Coronary artery (tissue), 2 donors: ENCODE measurements around the gene PTPRM.
"Not testable (repeated sequence)": the region's sequence is repeated elsewhere in the genome, so short reads cannot be mapped to it uniquely, and the experiment has no call there.

Experiments used
- DNase-seq: peaks from one replicate; pipeline ENCODE4 v3.0.0-alpha.2; 2017; ENCODE audit warnings: low spot score
- H3K27ac ChIP-seq, 2 donors: fragments of 200-600 bp; sonication (generic); one replicate each; pipeline ENCODE4 v1.5.1; 2016 to 2019
- H3K4me3 ChIP-seq: fragments of 200-600 bp; sonication (generic); 2 replicates; pipeline ENCODE4 v1.5.1; 2016; ENCODE audit warnings: mild to moderate bottlenecking, moderate library complexity
- TF ChIP-seq, protein P1 (sequence below): fragments of 200-600 bp; sonication (generic); IDR thresholded peaks from one replicate; pipeline ENCODE4 v1.5.1; 2019; ENCODE audit warnings: antibody characterized with exemption

Gene PTPRM

DNA sequence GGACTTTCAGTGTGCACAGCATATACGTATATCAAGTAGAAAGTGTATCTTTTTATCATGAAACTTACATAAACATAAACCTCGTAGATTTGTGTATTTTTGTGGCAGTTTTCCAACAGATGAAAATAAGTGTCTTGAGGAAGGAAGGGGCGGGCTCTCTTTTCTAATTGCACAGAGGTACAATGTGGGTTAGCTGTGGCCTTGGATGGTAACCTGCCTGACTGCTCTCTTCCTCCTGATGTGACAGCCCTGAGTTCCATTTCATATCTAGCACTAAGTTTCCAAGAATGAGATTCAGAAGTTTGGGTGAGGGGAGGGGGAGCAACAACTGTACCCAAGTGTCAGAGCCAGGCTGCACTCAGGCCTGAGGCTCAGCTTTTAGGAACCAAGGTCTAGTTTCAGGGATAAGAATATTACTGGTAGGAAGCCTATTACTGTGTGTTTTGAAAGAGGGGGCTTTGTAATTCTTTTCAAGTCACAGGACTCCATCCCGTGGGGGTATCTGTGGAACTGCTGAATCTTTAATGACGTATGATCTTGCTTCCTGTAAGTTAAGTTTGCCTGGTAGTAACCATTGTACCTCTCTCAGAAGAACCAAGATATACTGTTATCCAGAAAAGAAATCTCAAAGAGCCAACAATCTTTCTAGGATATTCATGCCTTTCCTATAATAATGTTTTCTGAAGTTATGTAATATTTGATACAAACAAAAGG, 483.7 kb downstream of the PTPRM start:
- no peak for DNase-seq
- H3K27ac ChIP-seq = no peak overlapping the region
- no peak overlapping the region for H3K4me3 ChIP-seq
- TF ChIP-seq, protein P1, sequence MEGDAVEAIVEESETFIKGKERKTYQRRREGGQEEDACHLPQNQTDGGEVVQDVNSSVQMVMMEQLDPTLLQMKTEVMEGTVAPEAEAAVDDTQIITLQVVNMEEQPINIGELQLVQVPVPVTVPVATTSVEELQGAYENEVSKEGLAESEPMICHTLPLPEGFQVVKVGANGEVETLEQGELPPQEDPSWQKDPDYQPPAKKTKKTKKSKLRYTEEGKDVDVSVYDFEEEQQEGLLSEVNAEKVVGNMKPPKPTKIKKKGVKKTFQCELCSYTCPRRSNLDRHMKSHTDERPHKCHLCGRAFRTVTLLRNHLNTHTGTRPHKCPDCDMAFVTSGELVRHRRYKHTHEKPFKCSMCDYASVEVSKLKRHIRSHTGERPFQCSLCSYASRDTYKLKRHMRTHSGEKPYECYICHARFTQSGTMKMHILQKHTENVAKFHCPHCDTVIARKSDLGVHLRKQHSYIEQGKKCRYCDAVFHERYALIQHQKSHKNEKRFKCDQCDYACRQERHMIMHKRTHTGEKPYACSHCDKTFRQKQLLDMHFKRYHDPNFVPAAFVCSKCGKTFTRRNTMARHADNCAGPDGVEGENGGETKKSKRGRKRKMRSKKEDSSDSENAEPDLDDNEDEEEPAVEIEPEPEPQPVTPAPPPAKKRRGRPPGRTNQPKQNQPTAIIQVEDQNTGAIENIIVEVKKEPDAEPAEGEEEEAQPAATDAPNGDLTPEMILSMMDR = no peak

DNA sequence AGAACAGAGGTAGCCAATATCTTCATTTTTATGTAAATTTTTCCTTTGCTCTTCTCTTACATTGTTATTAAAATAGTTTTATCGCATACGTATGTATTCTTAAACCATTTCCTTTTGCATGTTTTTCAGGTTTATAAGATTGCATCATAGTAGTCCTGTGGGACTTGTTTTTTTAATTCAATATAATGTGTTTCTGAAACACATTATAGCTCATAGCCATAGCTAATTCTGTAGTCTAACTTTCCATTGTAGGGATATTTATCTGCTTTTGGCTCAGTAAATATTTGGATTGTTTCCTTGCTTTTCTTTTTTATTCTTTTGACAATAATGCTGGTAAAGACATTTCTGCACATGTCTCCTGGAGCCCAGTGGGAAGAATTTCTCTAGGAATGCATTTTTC, 484.3 kb downstream of the PTPRM start:
- H3K4me3 ChIP-seq = no peak overlapping the region
- no peak for DNase-seq
- H3K27ac ChIP-seq = no peak overlapping the region
- TF ChIP-seq, protein P1 = no peak

GRCh38 chr18:8052237-8052701, 485.2 kb downstream of the PTPRM start:
- no peak overlapping the region for H3K4me3 ChIP-seq
- TF ChIP-seq, protein P1 = no peak
- no peak for DNase-seq
- no peak overlapping the region for H3K27ac ChIP-seq

- no peak for DNase-seq
- Histone ChIP-seq H3K4me3 (no peak overlapping the region), H3K27ac (no peak overlapping the region)
- TF ChIP-seq, protein P1 = no peak
Observed at GRCh38 chr18:8056723-8057122, 489.6 kb downstream of the PTPRM start.

DNA sequence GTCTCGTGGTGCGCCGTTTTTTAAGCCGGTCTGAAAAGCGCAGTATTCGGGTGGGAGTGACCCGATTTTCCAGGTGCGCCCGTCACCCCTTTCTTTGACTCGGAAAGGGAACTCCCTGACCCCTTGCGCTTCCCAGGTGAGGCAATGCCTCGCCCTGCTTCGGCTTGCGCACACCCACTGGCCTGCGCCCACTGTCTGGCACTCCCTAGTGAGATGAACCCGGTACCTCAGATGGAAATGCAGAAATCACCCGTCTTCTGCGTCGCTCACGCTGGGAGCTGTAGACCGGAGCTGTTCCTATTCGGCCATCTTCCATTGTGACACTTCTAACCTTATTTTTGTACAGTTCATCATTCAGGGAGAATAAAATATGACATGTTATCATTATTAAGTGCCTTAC, 496.0 kb downstream of the PTPRM start:
- not testable (repeated sequence) for H3K4me3 ChIP-seq, H3K27ac ChIP-seq, DNase-seq

DNA sequence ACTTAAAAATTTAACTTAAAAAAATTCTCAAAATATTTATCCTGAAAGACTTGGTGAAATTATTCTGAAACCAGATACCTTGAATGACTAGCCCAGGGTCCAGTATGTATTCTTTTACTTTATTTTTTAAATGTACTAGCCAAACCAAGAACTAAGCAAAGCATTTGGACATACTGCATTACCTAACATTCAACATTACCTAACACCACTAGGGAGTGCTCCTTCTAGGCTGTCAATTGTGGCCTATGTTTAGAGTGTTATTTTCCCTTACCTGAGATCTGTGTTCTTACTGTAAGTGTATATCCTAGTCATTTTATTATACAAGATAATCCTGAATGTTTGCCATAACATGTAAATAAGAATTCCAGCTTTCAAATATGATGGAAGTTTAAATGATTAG, 496.6 kb downstream of the PTPRM start:
- DNase-seq = no peak
- TF ChIP-seq, protein P1 = no peak
- Histone ChIP-seq H3K4me3 (no peak overlapping the region), H3K27ac (no peak overlapping the region)

DNA sequence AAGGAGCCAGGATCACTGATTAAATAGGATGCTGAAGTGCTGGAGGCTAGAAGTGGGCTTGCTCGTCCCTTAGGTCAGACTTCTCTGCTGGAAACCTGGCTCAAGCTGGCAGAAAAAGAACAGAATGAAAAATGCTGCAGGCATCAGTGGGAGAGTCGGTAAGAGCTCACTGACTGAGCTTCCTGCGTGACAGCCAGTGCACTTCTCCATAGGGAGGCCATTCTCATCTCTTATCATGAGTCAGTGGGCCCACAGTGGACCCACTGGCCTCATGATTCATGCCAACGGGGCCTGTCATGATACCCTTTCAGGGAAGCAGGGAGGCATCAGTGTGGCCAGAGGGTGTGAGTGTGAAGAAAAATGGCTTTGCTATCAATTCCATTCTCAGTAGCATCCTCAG, 498.2 kb downstream of the PTPRM start:
- TF ChIP-seq, protein P1 = no peak
- no peak overlapping the region for H3K4me3 ChIP-seq
- DNase-seq = no peak
- H3K27ac ChIP-seq = no peak overlapping the region
